ENCODE measurements around the gene ADM. TPM values are rescaled to one million over a fixed set of nuclear protein-coding genes. Genes with fewer than 3 reads are reported as not detected.

Gene ADM
- total RNA-seq, 1 donor from 2014 or later: 239 TPM

DNA sequence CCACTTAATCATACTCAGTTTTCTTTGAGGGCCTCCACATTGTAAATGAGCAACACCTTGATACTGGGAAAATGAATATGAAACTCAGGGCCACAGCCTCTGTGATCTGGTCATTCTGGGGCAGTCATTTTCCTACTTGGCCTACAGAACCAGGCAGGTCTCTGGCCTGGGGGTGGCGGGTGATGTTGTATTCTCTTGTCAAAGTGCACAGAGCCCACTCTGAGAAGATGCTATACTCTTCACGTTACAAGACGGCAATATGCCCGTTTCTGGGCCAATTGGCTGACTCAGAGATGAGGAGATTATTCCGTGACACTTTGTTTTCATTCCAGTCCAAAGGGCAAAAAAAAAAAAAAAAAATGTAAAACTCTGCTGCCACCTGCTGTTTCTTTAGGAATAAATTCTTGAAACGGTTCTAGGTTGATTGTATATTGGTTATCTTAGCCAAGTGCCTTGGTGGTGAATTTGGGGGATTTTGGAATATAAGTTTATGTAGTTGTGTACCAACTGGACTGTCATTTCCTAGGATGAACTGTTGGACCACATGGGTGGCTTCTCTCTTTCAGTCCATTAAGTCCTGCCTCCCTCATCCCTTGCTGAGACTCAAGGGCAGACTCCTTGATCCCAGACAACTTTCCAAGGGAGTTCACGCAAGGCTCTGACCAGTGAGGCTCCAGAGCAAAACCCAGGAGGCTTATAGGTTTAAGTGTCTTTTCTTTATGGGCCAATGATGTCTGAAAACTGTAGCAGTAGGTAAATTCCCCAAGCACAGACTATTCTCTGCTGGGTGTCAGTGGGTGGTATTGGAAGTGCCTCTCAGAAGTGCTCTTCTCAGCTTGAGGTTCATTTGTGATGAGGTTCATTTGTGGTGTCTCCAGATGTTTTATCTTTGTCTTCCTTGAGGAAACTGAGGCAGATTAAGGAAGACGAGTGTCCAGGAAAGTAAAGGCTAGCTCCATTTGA, 18.2 kb downstream of the ADM start:
- Mint-ChIP-seq H3K27me3 (ENCODE audit: unreplicated experiment) (no peaks in the 10 kb centered on the region), H3K36me3 (ENCODE audit: unreplicated experiment) (no peaks in the 10 kb centered on the region), H3K4me1 (ENCODE audit: unreplicated experiment) (peaks cover 62% of the 10 kb centered on the region), H3K4me3 (ENCODE audit: unreplicated experiment) (no peak overlapping the region), H3K9me3 (ENCODE audit: unreplicated experiment) (no peaks in the 10 kb centered on the region), H3K27ac (ENCODE audit: unreplicated experiment) (peak overlapping the region; percentile 94)
- TF ChIP-seq, protein P1, sequence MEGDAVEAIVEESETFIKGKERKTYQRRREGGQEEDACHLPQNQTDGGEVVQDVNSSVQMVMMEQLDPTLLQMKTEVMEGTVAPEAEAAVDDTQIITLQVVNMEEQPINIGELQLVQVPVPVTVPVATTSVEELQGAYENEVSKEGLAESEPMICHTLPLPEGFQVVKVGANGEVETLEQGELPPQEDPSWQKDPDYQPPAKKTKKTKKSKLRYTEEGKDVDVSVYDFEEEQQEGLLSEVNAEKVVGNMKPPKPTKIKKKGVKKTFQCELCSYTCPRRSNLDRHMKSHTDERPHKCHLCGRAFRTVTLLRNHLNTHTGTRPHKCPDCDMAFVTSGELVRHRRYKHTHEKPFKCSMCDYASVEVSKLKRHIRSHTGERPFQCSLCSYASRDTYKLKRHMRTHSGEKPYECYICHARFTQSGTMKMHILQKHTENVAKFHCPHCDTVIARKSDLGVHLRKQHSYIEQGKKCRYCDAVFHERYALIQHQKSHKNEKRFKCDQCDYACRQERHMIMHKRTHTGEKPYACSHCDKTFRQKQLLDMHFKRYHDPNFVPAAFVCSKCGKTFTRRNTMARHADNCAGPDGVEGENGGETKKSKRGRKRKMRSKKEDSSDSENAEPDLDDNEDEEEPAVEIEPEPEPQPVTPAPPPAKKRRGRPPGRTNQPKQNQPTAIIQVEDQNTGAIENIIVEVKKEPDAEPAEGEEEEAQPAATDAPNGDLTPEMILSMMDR (IDR thresholded peaks at IDR 0.05): peak; percentile 67
- DNase-seq (ENCODE audit: extremely low spot score, unreplicated experiment): no peak

DNA sequence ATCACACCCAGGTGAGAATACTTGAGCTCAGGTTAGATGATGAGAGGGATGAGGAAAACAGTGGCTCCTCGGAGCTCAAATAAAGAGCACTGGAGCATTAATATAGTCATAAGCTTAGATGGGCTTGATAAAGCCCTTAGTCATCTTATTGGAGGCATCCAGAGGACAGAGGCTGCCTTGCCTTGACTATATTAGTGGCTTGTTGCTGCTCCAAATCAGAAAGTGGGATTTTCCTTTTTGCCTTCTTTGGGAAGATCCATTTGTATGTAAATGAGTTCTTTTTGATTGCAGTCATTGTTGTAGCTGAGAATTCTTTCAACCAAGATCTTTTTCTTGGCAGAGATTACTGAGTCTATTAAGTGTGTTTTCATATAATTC, 18.9 kb downstream of the ADM start:
- TF ChIP-seq, protein P1 (IDR thresholded peaks at IDR 0.05): no peak
- Mint-ChIP-seq H3K36me3 (ENCODE audit: unreplicated experiment) (no peaks in the 10 kb centered on the region), H3K4me1 (ENCODE audit: unreplicated experiment) (peaks cover 68% of the 10 kb centered on the region), H3K9me3 (ENCODE audit: unreplicated experiment) (no peaks in the 10 kb centered on the region), H3K27ac (ENCODE audit: unreplicated experiment) (peak overlapping the region; percentile 82), H3K27me3 (ENCODE audit: unreplicated experiment) (no peaks in the 10 kb centered on the region), H3K4me3 (ENCODE audit: unreplicated experiment) (no peak overlapping the region)
- DNase-seq (ENCODE audit: extremely low spot score, unreplicated experiment): no peak

DNA sequence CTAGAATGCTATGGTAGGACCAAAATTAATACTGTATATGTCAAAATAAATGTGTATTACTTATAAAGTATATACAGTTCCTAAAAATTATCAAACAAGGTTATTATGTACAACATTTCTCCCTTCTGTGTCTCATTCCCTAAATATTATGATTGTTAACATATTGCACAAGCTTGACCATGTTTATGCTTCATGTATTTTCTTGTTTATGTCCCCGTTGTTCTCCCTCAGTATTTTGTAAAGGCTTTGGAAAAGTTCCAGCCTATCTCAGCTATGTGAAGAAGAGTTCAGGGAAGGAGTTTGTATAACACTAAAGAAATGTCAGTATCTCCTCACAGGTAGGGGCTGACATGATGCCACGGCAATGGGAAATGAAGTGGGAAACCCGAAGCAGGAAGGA, 19.6 kb downstream of the ADM start:
- peaks cover 75% of the 10 kb centered on the region for H3K4me1 Mint-ChIP-seq (ENCODE audit: unreplicated experiment)
- no peak for DNase-seq (ENCODE audit: extremely low spot score, unreplicated experiment)
- H3K4me3 Mint-ChIP-seq (ENCODE audit: unreplicated experiment): no peak overlapping the region
- H3K9me3 Mint-ChIP-seq (ENCODE audit: unreplicated experiment): no peaks in the 10 kb centered on the region
- TF ChIP-seq, protein P1 (IDR thresholded peaks at IDR 0.05): no peak
- peak overlapping the region; percentile 93 for H3K27ac Mint-ChIP-seq (ENCODE audit: unreplicated experiment)
- H3K36me3 Mint-ChIP-seq (ENCODE audit: unreplicated experiment): no peaks in the 10 kb centered on the region
- H3K27me3 Mint-ChIP-seq (ENCODE audit: unreplicated experiment): no peaks in the 10 kb centered on the region

DNA sequence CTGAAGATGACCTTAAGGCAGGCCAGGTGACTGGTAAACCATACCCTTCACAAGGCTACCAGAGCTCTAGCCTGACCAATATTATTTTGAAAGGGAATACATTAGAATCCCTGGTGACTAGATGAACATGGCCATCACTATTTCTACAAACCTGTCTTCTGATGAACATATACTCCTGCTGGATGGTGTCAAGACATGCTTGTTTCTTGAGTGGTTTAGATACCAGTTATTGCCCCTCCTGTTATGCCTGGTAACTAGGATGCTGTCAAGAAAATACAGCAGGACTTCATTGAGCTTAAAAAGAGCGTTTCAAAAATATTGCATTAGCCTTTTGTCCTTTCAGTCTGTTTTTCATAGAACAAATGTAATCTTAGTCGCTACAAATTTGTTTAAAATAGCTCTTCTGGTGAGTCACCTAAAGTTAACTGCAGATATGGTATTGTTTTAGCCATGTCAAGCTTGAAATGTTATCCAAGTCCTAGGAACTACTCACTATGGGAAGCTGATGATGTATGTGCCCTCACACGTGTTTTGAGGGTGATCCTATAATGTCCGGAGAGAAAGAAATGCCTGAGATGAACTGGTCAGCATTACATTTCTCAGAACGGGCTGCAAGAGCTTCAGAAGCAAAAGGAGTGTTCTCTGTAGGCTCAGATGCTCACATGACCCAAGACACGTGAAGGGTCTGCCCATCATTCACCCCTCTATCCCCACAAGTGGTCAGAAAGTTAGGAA, 20.6 kb downstream of the ADM start:
- peak overlapping the region; percentile 93 for H3K27ac Mint-ChIP-seq (ENCODE audit: unreplicated experiment)
- H3K27me3 Mint-ChIP-seq (ENCODE audit: unreplicated experiment): no peaks in the 10 kb centered on the region
- no peak overlapping the region for H3K4me3 Mint-ChIP-seq (ENCODE audit: unreplicated experiment)
- H3K9me3 Mint-ChIP-seq (ENCODE audit: unreplicated experiment): no peaks in the 10 kb centered on the region
- no peak for DNase-seq (ENCODE audit: extremely low spot score, unreplicated experiment)
- H3K36me3 Mint-ChIP-seq (ENCODE audit: unreplicated experiment): no peaks in the 10 kb centered on the region
- H3K4me1 Mint-ChIP-seq (ENCODE audit: unreplicated experiment): peaks cover 79% of the 10 kb centered on the region
- TF ChIP-seq, protein P1 (IDR thresholded peaks at IDR 0.05): no peak

All from osteocyte (in vitro differentiated cells).